Caco-2 (cell line): ENCODE results near the gene PKP2. TPM values are rescaled to one million over a fixed set of nuclear protein-coding genes. Genes with fewer than 3 reads are reported as not detected.

Experiments used
- BruUV-seq: library from RNA; stranded (reverse); fragments of 400-500 nt; replicated peaks from 2 replicates; lab custom pipeline; 2021; lab: Mats Ljungman, UMichigan
- CTCF ChIA-PET: fragments of 300-600 bp; sonication (Branson Sonifier 250); formaldehyde crosslinking; loops from one replicate; lab custom pipeline; 2022; ENCODE audit warnings: antibody characterized with exemption; lab: Charles Lee
- POLR2A ChIA-PET: fragments of 300-600 bp; sonication (Branson Sonifier 250); formaldehyde crosslinking; loops from one replicate; lab custom pipeline; 2022; ENCODE audit warnings: antibody characterized with exemption; lab: Charles Lee
- DNase-seq, 2 experiments: peaks; one replicate each; pipeline versions ENCODE4 v3.0.0 to v3.0.0-alpha.2; 2020 to 2022
- H3K27me3 ChIP-seq: replicated peaks from 2 replicates; pipeline ENCODE4 v1.6.0; 2011; ENCODE audit warnings: low read length; ENCODE audit not compliant: control insufficient read depth, insufficient read depth
- H3K36me3 ChIP-seq: 2 replicates; pipeline ENCODE4 v1.5.1; 2011; ENCODE audit warnings: low read length; ENCODE audit not compliant: control insufficient read depth, insufficient read depth
- H3K4me1 ChIP-seq: fragments of 250-450 bp; sonication (Bioruptor Pico); 2 replicates; pipeline ENCODE4 v1.5.1; 2020; ENCODE audit warnings: mild to moderate bottlenecking
- H3K4me3 ChIP-seq: 2 replicates; pipeline ENCODE4 v1.5.1; 2011; ENCODE audit warnings: low read depth, mild to moderate bottlenecking, control low read depth, low read length
- H3K9me3 ChIP-seq: fragments of 250-450 bp; sonication (Bioruptor Pico); 2 replicates; pipeline ENCODE4 v1.5.1; 2020; ENCODE audit warnings: mild to moderate bottlenecking, moderate library complexity
- H3K27ac Mint-ChIP-seq: one replicate; pipeline ENCODE4 v1.8.0; 2022; ENCODE audit warnings: mixed read lengths; ENCODE audit not compliant: unreplicated experiment
- H3K27me3 Mint-ChIP-seq: one replicate; pipeline ENCODE4 v1.8.0; 2022; ENCODE audit warnings: mixed read lengths; ENCODE audit not compliant: insufficient read depth, unreplicated experiment
- H3K36me3 Mint-ChIP-seq: one replicate; pipeline ENCODE4 v1.8.0; 2022; ENCODE audit warnings: mild to moderate bottlenecking, mixed read lengths; ENCODE audit not compliant: insufficient read depth, unreplicated experiment
- H3K4me1 Mint-ChIP-seq: one replicate; pipeline ENCODE4 v1.8.0; 2022; ENCODE audit warnings: low read depth, mixed read lengths; ENCODE audit not compliant: unreplicated experiment
- H3K4me3 Mint-ChIP-seq: one replicate; pipeline ENCODE4 v1.8.0; 2022; ENCODE audit warnings: mild to moderate bottlenecking, moderate library complexity, mixed read lengths; ENCODE audit not compliant: unreplicated experiment
- H3K9me3 Mint-ChIP-seq: one replicate; pipeline ENCODE4 v1.8.0; 2022; ENCODE audit warnings: mixed read lengths; ENCODE audit not compliant: unreplicated experiment
- intact Hi-C: fragments of 100-400 bp; cut with micrococcal nuclease; formaldehyde crosslinking; loops from one replicate; pipeline ENCODE4 v1.10.0; 2022; ENCODE audit not compliant: unreplicated experiment
- total RNA-seq: library from RNA; stranded (reverse); gene quantifications from 2 replicates; pipeline ENCODE4 v1.2.3, GENCODE V29; 2022
- TF ChIP-seq, protein P1 (sequence below), 2 experiments: fragments of 200-600 bp in 1 of 2; IDR thresholded peaks; 1 replicate in 1 of 2; 2 replicates in 1 of 2; pipeline versions ENCODE4 v1.5.1 to v1.8.0; 2011 to 2022; ENCODE audit warnings: antibody characterized with exemption in 1 of 2, control low read depth in 1 of 2, inconsistent platforms in 1 of 2, low read depth in 1 of 2, low read length in 1 of 2, mild to moderate bottlenecking in 1 of 2, moderate library complexity in 1 of 2; ENCODE audit not compliant: insufficient read depth in 1 of 2, severe bottlenecking in 1 of 2, unreplicated experiment in 1 of 2

Gene PKP2
- total RNA-seq, 1 experiment from 2014 or later, result 249 TPM

DNA sequence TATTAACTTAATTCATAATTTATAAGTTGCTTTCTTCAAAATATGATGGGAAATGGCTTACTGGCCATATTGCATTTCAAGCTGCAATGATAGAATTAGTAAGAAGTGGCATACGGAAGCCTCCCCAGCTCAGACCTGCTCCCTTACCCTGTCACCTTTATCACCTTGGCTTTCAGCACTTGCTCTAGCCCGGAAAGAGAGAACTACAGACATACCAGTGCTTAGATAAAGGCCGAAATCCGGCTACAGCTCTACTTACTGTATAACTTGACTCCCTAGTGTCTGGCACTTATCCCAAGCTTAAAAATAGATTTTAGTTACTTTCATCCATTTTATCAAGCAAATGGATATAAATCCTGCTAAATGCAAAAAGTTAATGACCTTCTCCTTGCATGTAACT lies 42.5 kb downstream of the PKP2 start:
- Histone ChIP-seq H3K4me1 (peaks cover 8% of the 10 kb centered on the region), H3K9me3 (no peaks in the 10 kb centered on the region), H3K36me3 (peaks cover 3% of the 10 kb centered on the region), H3K4me3 (no peak overlapping the region), H3K27me3 (no peaks in the 10 kb centered on the region)
- Mint-ChIP-seq H3K4me1 (peaks cover 33% of the 10 kb centered on the region), H3K9me3 (no peaks in the 10 kb centered on the region), H3K27me3 (no peaks in the 10 kb centered on the region), H3K27ac (no peak overlapping the region), H3K36me3 (peaks cover 96% of the 10 kb centered on the region), H3K4me3 (no peak overlapping the region)
- TF ChIP-seq, protein P1, sequence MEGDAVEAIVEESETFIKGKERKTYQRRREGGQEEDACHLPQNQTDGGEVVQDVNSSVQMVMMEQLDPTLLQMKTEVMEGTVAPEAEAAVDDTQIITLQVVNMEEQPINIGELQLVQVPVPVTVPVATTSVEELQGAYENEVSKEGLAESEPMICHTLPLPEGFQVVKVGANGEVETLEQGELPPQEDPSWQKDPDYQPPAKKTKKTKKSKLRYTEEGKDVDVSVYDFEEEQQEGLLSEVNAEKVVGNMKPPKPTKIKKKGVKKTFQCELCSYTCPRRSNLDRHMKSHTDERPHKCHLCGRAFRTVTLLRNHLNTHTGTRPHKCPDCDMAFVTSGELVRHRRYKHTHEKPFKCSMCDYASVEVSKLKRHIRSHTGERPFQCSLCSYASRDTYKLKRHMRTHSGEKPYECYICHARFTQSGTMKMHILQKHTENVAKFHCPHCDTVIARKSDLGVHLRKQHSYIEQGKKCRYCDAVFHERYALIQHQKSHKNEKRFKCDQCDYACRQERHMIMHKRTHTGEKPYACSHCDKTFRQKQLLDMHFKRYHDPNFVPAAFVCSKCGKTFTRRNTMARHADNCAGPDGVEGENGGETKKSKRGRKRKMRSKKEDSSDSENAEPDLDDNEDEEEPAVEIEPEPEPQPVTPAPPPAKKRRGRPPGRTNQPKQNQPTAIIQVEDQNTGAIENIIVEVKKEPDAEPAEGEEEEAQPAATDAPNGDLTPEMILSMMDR (IDR thresholded peaks at IDR 0.05; ENCODE audit: insufficient read depth in 1 of 2, low read depth in 1 of 2, low read length in 1 of 2, severe bottlenecking in 1 of 2, unreplicated experiment in 1 of 2), result no peak
- ChIA-PET CTCF (no interaction called here), POLR2A (no interaction called here)
- no peak for DNase-seq
- no TSS peak for BruUV-seq
- intact Hi-C loops, result no loop called here

DNA sequence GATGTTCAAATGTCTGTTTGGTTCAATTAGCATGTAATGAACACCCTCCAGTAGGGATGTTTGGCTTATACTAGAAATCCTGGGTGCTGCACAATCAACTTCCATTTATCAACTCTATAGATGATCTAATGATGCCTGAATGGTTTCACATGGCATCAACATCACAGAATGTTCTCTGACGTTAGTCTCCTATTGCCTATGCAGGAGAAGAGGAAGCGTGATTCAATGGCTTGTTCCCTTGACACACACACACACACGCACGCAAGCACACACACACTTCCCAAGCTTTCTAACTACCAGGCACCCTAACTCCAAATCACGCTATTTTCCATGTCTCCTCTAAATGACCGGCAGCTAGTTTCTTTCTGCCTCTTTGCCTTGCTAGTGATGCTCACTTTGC lies 49.3 kb downstream of the PKP2 start:
- H3K4me3 ChIP-seq, result no peak overlapping the region
- no peak for DNase-seq
- no peaks in the 10 kb centered on the region for H3K27me3 ChIP-seq
- TF ChIP-seq, protein P1 (IDR thresholded peaks at IDR 0.05; ENCODE audit: insufficient read depth in 1 of 2, low read depth in 1 of 2, low read length in 1 of 2, severe bottlenecking in 1 of 2, unreplicated experiment in 1 of 2), result no peak
- peaks cover 13% of the 10 kb centered on the region for H3K4me1 Mint-ChIP-seq
- peaks cover 18% of the 10 kb centered on the region; the same call in 1 of the 2 replicates for H3K4me1 ChIP-seq
- no TSS peak for BruUV-seq
- H3K27ac Mint-ChIP-seq, result no peak overlapping the region
- H3K9me3 ChIP-seq, result no peaks in the 10 kb centered on the region
- intact Hi-C loops, result no loop called here
- no peaks in the 10 kb centered on the region for H3K27me3 Mint-ChIP-seq
- H3K4me3 Mint-ChIP-seq, result no peak overlapping the region
- no peaks in the 10 kb centered on the region for H3K9me3 Mint-ChIP-seq
- H3K36me3 ChIP-seq, result peaks cover 5% of the 10 kb centered on the region
- POLR2A ChIA-PET, result no interaction called here
- CTCF ChIA-PET, result interaction anchor here (1.2 kb wide), 1 partner anchor 91 kb away, joined by 3 read pairs; no protein-coding TSS in a partner anchor
- H3K36me3 Mint-ChIP-seq, result peaks cover 99% of the 10 kb centered on the region

DNA sequence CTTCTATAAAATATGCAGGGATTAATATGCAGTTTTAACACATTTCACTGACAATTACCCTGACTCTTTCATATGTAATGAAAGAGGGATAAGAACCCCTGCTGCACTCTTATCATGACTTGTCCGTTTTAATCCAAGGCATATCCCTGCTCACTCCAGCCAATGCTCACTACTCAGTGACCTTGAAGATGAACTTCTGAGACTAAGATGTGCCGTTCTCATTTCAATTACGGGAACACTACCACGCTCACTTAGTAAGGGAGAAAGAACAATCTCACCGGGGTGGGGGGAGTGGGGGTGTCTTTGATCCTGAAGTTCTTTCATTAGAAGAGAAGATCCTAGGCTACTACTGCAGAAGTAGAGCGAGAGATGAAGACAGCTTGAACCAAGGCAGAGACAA lies 50.5 kb downstream of the PKP2 start:
- Histone ChIP-seq H3K4me1 (peaks cover 18% of the 10 kb centered on the region; the same call in 1 of the 2 replicates), H3K36me3 (peaks cover 5% of the 10 kb centered on the region), H3K27me3 (no peaks in the 10 kb centered on the region), H3K9me3 (no peaks in the 10 kb centered on the region), H3K4me3 (no peak overlapping the region)
- Mint-ChIP-seq H3K4me3 (no peak overlapping the region), H3K27me3 (no peaks in the 10 kb centered on the region), H3K4me1 (peaks cover 13% of the 10 kb centered on the region), H3K27ac (no peak overlapping the region), H3K36me3 (peaks cover 99% of the 10 kb centered on the region), H3K9me3 (no peaks in the 10 kb centered on the region)
- ChIA-PET CTCF (no interaction called here), POLR2A (no interaction called here)
- no peak for DNase-seq
- no TSS peak for BruUV-seq
- intact Hi-C loops, result no loop called here
- TF ChIP-seq, protein P1 (IDR thresholded peaks at IDR 0.05; ENCODE audit: insufficient read depth in 1 of 2, low read depth in 1 of 2, low read length in 1 of 2, severe bottlenecking in 1 of 2, unreplicated experiment in 1 of 2), result no peak
